ENCODE results near the gene IMPDH1. TPM values are rescaled to one million over a fixed set of nuclear protein-coding genes. Genes with fewer than 3 reads are reported as not detected.

IMPDH1 gene
- total and polyA plus RNA-seq, 2 donors (not counting 3 experiments of a cell fraction or from before 2014, with no cell fraction given) = 78.8 to 97.9 TPM

- H2AFZ ChIP-seq (ENCODE audit: low read depth, low read length) = peak overlapping the region; percentile 85
- DNase-seq (ENCODE audit: low read depth, low spot score) = peak; percentile 33
- intact Hi-C loops (cut with micrococcal nuclease) = loop anchor here (1.0 kb wide), 1 partner anchor 20 kb away; no protein-coding TSS in a partner anchor
- H3K27ac ChIP-seq (ENCODE audit: insufficient read depth, low read depth, low read length) = no peak overlapping the region
- peak overlapping the region; percentile 57 for H3K4me2 ChIP-seq (ENCODE audit: insufficient read depth, low read length)
- ChIA-PET CTCF (interaction anchor here (0.6 to 17.5 kb wide), 7 partner anchors 13 to 58 kb away, joined by 3 to 209 read pairs (median 6); no protein-coding TSS in a partner anchor), POLR2A (no interaction called here)
- no peaks in the 10 kb centered on the region for H3K27me3 ChIP-seq (ENCODE audit: control insufficient read depth in 2 of 2, insufficient read depth in 2 of 2, low read length in 2 of 2)
- H3K4me3 ChIP-seq (replicated peaks in 1 of 3; ENCODE audit: insufficient read depth in 1 of 3, low read depth in 1 of 3, low read length in 3 of 3) = peak overlapping the region; percentile 11 to 82 (median 41)
- H3K9me3 ChIP-seq (replicated peaks; ENCODE audit: control insufficient read depth, insufficient read depth, low read length) = no peaks in the 10 kb centered on the region
- peaks cover 3 to 8% of the 10 kb centered on the region in 2 experiments for H3K36me3 ChIP-seq (ENCODE audit: control insufficient read depth in 2 of 2, extremely low read depth in 1 of 2, insufficient read depth in 2 of 2, low read length in 2 of 2)
- peak; percentile 35 for FAIRE-seq
- H3K79me2 ChIP-seq (ENCODE audit: control insufficient read depth, insufficient read depth, low read length) = peaks cover 25% of the 10 kb centered on the region
- no peaks in the 10 kb centered on the region for H4K20me1 ChIP-seq (replicated peaks; ENCODE audit: control insufficient read depth, extremely low read depth, insufficient read depth, low read length)
- no peaks in the 10 kb centered on the region for H3K9me1 ChIP-seq (replicated peaks; ENCODE audit: control insufficient read depth, extremely low read depth, insufficient read depth, low read length)
- no TSS peak for BruUV-seq (replicated peaks)
- peaks cover 28% of the 10 kb centered on the region for H3K4me1 ChIP-seq (ENCODE audit: control insufficient read depth, extremely low read depth, insufficient read depth, low read length)
- peak overlapping the region; percentile 19 for H3K9ac ChIP-seq (replicated peaks; ENCODE audit: extremely low read depth, insufficient read depth, low read length)
- TF ChIP-seq POLR2AphosphoS5 (IDR thresholded peaks at IDR 0.05; ENCODE audit: insufficient read depth, low read depth, low read length) = peak; percentile 53
- no peak for TF ChIP-seq JUN (IDR thresholded peaks at IDR 0.05; ENCODE audit: borderline replicate concordance, insufficient read depth, insufficient read length, low read depth)
- TF ChIP-seq EZH2 (IDR thresholded peaks at IDR 0.05; ENCODE audit: borderline replicate concordance, low read depth, low read length, severe bottlenecking) = no peak
- TF ChIP-seq POLR2A (IDR thresholded peaks at IDR 0.05; ENCODE audit: low read depth, low read length) = peak; percentile 56
- dilution Hi-C loops (cut with MboI; ENCODE audit: extremely low pct_ligation_motif_present, low sequenced_read_pairs) = no loop called here
Measured at GRCh38 chr7:128405471-128406313, 4.1 kb downstream of the IMPDH1 start.

GRCh38 chr7:128404886-128405470, 4.8 kb downstream of the IMPDH1 start:
- Histone ChIP-seq H3K9me3 (replicated peaks; ENCODE audit: control insufficient read depth, insufficient read depth, low read length) (no peaks in the 10 kb centered on the region), H3K9me1 (replicated peaks; ENCODE audit: control insufficient read depth, extremely low read depth, insufficient read depth, low read length) (no peaks in the 10 kb centered on the region), H3K27me3 (ENCODE audit: control insufficient read depth in 2 of 2, insufficient read depth in 2 of 2, low read length in 2 of 2) (no peaks in the 10 kb centered on the region), H3K9ac (replicated peaks; ENCODE audit: extremely low read depth, insufficient read depth, low read length) (peak overlapping the region; percentile 19), H3K4me3 (replicated peaks in 1 of 3; ENCODE audit: insufficient read depth in 1 of 3, low read depth in 1 of 3, low read length in 3 of 3) (peak overlapping the region; percentile 11 to 82 (median 41)), H3K27ac (ENCODE audit: insufficient read depth, low read depth, low read length) (no peak overlapping the region), H3K4me2 (ENCODE audit: insufficient read depth, low read length) (peak overlapping the region; percentile 57), H2AFZ (ENCODE audit: low read depth, low read length) (peak overlapping the region; percentile 85), H3K4me1 (ENCODE audit: control insufficient read depth, extremely low read depth, insufficient read depth, low read length) (peaks cover 21% of the 10 kb centered on the region), H3K36me3 (ENCODE audit: control insufficient read depth in 2 of 2, extremely low read depth in 1 of 2, insufficient read depth in 2 of 2, low read length in 2 of 2) (peaks cover 3 to 15% of the 10 kb centered on the region in 2 experiments), H3K79me2 (ENCODE audit: control insufficient read depth, insufficient read depth, low read length) (peaks cover 25% of the 10 kb centered on the region), H4K20me1 (replicated peaks; ENCODE audit: control insufficient read depth, extremely low read depth, insufficient read depth, low read length) (no peaks in the 10 kb centered on the region)
- TF ChIP-seq MAX (IDR thresholded peaks at IDR 0.05; ENCODE audit: insufficient read depth, insufficient read length) (no peak), CTCF (IDR thresholded peaks at IDR 0.05; ENCODE audit: extremely low read depth in 1 of 2, insufficient read depth in 1 of 2, low read depth in 1 of 2, low read length in 2 of 2) (peak in 1 of 2 donors; percentile 28), MYC (IDR thresholded peaks at IDR 0.05; ENCODE audit: low read depth, low read length) (no peak)
- BruUV-seq (replicated peaks) = TSS peak; percentile 21
- intact Hi-C loops (cut with micrococcal nuclease) (loop anchor here (1.0 kb wide), 1 partner anchor 20 kb away; no protein-coding TSS in a partner anchor), dilution Hi-C loops (cut with MboI; ENCODE audit: extremely low pct_ligation_motif_present, low sequenced_read_pairs) (no loop called here)
- peak; percentile 34 for DNase-seq (ENCODE audit: low read depth, low spot score)
- peak; percentile 64 for FAIRE-seq
- ChIA-PET POLR2A (no interaction called here), CTCF (interaction anchor here (0.6 to 17.5 kb wide), 4 partner anchors 11 to 58 kb away, joined by 3 to 209 read pairs (median 6); no protein-coding TSS in a partner anchor)
